Measurements from ENCODE around the gene SURF4.

Gene SURF4

GRCh38 chr9:133356391-133357091, 19.3 kb downstream of the SURF4 start, which contains the start of the genes SURF1 and SURF2:
Gene SURF1 (minus strand): TSS chr9:133356487. CDS start chr9:133356453, 34 bp downstream.
Gene SURF2 (plus strand): TSS chr9:133356550. CDS start chr9:133356593, 43 bp downstream.
- in situ Hi-C loops (cut with HindIII; ENCODE audit: low sequenced_read_pairs), result no loop called here

GRCh38 chr9:133355881-133356357, 19.9 kb downstream of the SURF4 start:
- in situ Hi-C loops (cut with HindIII; ENCODE audit: low sequenced_read_pairs), result no loop called here

GRCh38 chr9:133354766-133355165, 21.1 kb downstream of the SURF4 start:
- in situ Hi-C loops (cut with HindIII; ENCODE audit: low sequenced_read_pairs), result no loop called here

DNA sequence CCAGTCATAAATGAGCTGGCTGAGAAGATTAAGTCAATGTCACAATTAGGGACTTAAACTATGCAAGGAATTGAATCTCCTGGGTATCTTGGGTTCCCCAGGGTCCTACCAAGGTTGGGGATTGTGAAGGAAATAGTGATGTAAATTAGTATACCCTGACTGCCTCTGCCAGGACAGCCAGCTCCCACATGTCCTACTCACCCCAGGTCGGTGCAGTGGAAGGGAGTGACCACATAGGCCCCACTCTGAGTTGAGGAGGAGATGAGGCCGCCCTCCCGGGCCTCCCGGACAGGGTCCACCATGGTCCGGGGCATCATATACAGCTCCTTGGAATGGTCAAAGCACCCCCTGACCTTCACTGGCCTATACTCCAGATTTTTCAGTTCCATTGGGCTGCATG, 22.3 kb downstream of the SURF4 start:
- in situ Hi-C loops (cut with HindIII; ENCODE audit: low sequenced_read_pairs), result no loop called here

DNA sequence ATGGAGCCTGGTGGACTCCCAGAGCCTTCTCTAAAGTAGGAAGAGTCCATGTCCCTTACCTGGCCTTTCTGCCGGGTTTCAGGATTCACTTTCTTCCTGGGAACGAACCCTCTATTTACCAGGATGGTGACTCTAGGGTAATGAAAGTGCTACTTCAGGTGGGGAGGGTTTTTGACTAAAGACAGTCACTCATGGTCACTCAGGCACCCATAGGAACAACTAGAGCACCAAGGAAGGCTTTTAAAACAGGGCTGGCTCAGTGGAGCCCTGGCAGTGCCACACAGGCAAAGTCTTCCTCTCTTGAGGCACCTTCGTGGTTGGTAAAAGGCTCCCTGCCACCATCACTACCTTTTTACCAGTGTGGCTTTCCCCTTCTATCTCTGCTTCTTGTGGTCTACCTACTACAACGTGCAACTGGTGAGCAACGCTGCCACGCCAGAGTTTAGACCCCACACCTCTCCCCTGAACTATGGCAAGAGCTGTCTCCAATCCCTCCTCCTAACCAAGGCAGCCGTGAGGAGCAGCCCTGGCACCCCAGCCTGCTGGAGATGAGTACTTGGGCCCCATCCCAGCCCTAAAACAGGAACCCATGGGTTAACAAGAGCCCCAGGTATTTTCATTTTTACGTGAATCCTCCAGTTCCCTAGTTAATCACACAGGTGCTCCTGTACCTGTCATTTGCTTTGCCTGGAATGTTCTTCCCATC, 23.1 kb downstream of the SURF4 start:
- in situ Hi-C loops (cut with HindIII; ENCODE audit: low sequenced_read_pairs), result no loop called here

DNA sequence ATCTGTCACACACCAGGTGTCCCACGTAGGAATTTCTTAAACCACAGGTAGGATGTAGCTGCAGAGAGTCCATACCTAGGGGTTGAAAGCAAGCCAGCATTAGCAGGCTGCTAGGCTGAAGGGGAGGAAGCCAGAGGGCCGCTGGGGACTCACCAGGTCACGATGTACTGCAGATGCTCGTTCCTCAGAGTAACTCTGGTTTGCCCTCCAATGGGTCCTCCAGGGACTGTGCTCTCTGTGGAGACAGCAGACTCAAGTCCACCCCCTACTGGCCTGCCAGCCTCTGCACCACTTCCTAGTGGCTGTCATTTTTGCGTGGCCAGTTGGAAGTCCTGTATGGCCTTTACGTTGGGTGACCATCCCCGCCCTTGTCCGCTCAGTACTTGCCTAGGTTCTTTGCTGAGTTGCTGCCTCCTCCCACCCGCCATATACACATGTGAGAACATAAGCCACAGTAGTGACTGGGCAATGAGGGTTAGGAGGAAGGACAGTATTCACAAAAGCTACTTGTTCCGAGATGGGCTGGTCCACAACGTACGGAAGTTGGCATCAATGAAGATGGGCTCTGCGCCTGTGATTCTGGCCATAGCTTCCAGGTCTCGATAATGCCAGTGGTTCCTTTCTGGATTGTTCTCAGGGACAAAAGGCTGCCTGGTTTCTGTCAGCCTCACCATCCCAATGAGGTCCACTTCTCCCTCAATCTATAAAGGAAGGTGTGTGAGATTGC, 23.8 kb downstream of the SURF4 start:
- in situ Hi-C loops (cut with HindIII; ENCODE audit: low sequenced_read_pairs), result no loop called here

GRCh38 chr9:133351526-133351907, 24.3 kb downstream of the SURF4 start:
- in situ Hi-C loops (cut with HindIII; ENCODE audit: low sequenced_read_pairs), result no loop called here

GRCh38 chr9:133349965-133350616, 25.8 kb downstream of the SURF4 start:
- in situ Hi-C loops (cut with HindIII; ENCODE audit: low sequenced_read_pairs), result no loop called here

GRCh38 chr9:133348718-133349573, 26.9 kb downstream of the SURF4 start:
- in situ Hi-C loops (cut with HindIII; ENCODE audit: low sequenced_read_pairs), result no loop called here

GRCh38 chr9:133347985-133348717, 27.7 kb downstream of the SURF4 start, which contains the start of the genes MED22 and RPL7A:
Gene MED22 (minus strand): TSS chr9:133348131. CDS start chr9:133346662, 1,469 bp downstream.
Gene RPL7A (plus strand): TSS chr9:133348218. CDS start chr9:133348244, 26 bp downstream.
- in situ Hi-C loops (cut with HindIII; ENCODE audit: low sequenced_read_pairs), result no loop called here

DNA sequence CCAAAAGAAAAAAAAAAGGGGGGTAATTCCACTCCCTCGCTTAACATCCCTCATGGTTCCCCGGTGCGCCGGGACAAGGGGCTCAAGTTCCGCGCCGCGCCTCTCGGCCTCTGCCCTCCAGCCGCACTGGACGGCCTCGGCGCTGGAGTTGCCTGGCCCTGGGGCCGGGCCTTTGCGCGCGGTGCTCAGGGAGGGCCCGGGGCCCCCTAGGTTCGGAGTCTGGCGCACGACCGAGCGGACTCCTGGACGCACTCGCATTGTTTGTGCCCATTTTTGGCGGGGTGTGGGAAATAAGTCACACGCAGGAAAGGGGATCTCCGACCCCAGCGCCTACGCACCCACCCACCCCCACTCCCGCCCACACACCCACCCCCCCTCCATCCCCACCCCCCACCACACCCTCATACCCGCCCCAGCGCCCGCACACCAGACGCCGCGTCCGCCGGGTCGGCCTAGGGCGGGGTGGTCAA, 28.3 kb downstream of the SURF4 start:
- in situ Hi-C loops (cut with HindIII; ENCODE audit: low sequenced_read_pairs), result no loop called here

GRCh38 chr9:133346021-133346785, 29.7 kb downstream of the SURF4 start:
- in situ Hi-C loops (cut with HindIII; ENCODE audit: low sequenced_read_pairs), result no loop called here

DNA sequence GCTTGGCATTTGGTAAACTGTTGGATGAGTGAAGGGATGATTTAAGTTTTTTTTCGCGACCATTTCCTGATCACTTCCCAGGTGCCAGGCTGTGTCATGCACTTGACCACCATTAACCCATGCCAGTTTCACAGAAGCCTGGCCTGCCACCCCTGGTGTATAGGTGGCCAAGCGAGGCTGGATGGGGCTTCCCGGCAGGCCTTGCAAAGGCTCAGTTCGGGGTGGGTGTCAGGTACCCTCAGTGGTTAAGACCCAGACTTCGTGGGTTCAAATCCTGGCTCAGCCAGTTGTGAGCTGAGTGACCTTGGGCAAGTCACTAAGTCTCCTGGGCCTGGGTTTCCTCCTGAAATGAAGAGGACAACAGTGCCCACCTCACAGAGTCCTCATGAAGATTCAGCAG, 30.3 kb downstream of the SURF4 start:
- in situ Hi-C loops (cut with HindIII; ENCODE audit: low sequenced_read_pairs), result no loop called here

GRCh38 chr9:133344979-133345378, 30.9 kb downstream of the SURF4 start:
- in situ Hi-C loops (cut with HindIII; ENCODE audit: low sequenced_read_pairs), result no loop called here

DNA sequence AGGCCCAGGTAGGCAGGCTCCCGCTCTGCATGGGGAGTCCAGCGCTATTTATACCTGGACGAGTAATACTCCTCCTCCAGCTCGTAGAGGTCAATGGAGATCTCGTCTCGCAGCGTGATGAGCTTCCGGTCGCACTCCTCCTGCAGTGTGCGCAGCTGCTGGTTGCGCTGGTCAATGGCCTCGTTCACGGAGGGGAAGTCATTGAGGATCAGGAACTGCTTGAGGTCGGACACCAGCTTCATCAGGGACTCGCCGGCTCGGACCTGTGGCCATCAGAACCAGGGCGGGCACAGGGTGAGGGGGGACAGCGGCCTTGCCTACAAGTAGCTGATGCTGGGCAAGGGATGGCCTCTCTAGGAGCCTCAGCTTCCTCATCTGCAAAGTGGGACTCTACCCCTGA, 31.8 kb downstream of the SURF4 start:
- in situ Hi-C loops (cut with HindIII; ENCODE audit: low sequenced_read_pairs), result no loop called here

- in situ Hi-C loops (cut with HindIII; ENCODE audit: low sequenced_read_pairs), result no loop called here
Observed at GRCh38 chr9:133342570-133342969, 33.3 kb downstream of the SURF4 start.

GRCh38 chr9:133342069-133342406, 33.8 kb downstream of the SURF4 start:
- in situ Hi-C loops (cut with HindIII; ENCODE audit: low sequenced_read_pairs), result no loop called here

- in situ Hi-C loops (cut with HindIII; ENCODE audit: low sequenced_read_pairs), result no loop called here
Observed at GRCh38 chr9:133341369-133342068, 34.3 kb downstream of the SURF4 start.
